Measurements from ENCODE around the gene RNF214. TPM values are rescaled to one million over a fixed set of nuclear protein-coding genes. Genes with fewer than 3 reads are reported as not detected.

RNF214 gene
- polyA plus RNA-seq, 1 donor from 2014 or later: 7.6 TPM

DNA sequence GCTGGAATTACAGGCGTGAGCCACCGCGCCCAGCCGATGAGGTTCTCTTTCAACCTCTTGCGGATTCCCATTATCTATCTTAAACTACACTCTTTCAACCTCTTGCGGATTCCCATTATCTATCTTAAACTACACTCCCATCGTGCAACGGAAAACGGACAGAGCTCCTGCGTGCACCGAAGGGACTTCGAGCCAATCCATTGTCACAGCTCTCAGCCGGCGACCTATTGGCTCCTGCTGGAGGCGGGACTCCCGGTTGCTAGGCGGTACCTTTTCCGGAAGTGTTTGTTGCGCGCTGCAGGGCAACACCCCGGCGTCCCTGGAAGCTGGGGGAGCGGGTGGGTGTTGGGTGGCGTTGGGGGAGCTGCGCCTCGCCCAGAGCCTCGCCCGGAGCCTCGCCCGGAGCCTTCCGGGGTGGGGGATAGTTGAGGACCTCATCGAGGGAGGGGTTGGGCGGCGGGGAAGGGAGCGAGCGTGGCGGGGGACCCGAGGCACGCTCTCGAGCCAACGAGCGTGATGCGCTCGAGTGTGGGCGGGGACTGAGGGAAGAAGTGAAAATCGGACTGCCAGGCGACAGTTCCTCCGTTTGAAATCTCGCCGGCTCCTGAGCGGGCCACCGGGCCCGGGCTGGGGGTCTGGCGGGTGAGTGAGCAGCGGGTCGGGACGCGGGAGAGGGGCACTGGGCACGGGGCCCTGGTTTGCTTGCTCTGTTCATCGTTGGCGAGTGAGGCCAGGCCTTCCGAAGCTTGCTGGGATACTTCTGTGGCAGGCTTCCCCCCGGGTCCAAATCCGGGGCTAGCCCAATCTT lies 95.3 kb downstream of the RNF214 start, which contains the start of gene CEP164:
Gene CEP164, plus strand, starts transcription at position 288 of the 808 bp plus-strand sequence. CDS start 10,733 bp downstream, outside the sequence.
- no peaks in the 10 kb centered on the region for H3K27me3 ChIP-seq (ENCODE audit: insufficient read depth, low read depth, low read length)
- peak; percentile 23 for TF ChIP-seq RAD21 (conservative IDR thresholded peaks at IDR 0.05)
- TF ChIP-seq, protein P1, sequence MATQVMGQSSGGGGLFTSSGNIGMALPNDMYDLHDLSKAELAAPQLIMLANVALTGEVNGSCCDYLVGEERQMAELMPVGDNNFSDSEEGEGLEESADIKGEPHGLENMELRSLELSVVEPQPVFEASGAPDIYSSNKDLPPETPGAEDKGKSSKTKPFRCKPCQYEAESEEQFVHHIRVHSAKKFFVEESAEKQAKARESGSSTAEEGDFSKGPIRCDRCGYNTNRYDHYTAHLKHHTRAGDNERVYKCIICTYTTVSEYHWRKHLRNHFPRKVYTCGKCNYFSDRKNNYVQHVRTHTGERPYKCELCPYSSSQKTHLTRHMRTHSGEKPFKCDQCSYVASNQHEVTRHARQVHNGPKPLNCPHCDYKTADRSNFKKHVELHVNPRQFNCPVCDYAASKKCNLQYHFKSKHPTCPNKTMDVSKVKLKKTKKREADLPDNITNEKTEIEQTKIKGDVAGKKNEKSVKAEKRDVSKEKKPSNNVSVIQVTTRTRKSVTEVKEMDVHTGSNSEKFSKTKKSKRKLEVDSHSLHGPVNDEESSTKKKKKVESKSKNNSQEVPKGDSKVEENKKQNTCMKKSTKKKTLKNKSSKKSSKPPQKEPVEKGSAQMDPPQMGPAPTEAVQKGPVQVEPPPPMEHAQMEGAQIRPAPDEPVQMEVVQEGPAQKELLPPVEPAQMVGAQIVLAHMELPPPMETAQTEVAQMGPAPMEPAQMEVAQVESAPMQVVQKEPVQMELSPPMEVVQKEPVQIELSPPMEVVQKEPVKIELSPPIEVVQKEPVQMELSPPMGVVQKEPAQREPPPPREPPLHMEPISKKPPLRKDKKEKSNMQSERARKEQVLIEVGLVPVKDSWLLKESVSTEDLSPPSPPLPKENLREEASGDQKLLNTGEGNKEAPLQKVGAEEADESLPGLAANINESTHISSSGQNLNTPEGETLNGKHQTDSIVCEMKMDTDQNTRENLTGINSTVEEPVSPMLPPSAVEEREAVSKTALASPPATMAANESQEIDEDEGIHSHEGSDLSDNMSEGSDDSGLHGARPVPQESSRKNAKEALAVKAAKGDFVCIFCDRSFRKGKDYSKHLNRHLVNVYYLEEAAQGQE (IDR thresholded peaks at IDR 0.05; ENCODE audit: borderline replicate concordance): no peak
- TF ChIP-seq TAF1 (IDR thresholded peaks at IDR 0.05; ENCODE audit: low read depth): peak; percentile 50
- peak; percentile 61 for TF ChIP-seq POLR2AphosphoS5 (IDR thresholded peaks at IDR 0.05)
- peak; percentile 94 for TF ChIP-seq MXI1 (conservative IDR thresholded peaks at IDR 0.05; ENCODE audit: poor library complexity, severe bottlenecking)
- TF ChIP-seq EZH2 (IDR thresholded peaks at IDR 0.05; ENCODE audit: borderline replicate concordance, insufficient read depth, low read length, poor library complexity, severe bottlenecking): no peak
- TF ChIP-seq, protein P2, sequence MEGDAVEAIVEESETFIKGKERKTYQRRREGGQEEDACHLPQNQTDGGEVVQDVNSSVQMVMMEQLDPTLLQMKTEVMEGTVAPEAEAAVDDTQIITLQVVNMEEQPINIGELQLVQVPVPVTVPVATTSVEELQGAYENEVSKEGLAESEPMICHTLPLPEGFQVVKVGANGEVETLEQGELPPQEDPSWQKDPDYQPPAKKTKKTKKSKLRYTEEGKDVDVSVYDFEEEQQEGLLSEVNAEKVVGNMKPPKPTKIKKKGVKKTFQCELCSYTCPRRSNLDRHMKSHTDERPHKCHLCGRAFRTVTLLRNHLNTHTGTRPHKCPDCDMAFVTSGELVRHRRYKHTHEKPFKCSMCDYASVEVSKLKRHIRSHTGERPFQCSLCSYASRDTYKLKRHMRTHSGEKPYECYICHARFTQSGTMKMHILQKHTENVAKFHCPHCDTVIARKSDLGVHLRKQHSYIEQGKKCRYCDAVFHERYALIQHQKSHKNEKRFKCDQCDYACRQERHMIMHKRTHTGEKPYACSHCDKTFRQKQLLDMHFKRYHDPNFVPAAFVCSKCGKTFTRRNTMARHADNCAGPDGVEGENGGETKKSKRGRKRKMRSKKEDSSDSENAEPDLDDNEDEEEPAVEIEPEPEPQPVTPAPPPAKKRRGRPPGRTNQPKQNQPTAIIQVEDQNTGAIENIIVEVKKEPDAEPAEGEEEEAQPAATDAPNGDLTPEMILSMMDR (IDR thresholded peaks at IDR 0.05; ENCODE audit: poor library complexity, severe bottlenecking): peak; percentile 13
- H3K4me2 ChIP-seq (ENCODE audit: low read length): peak within 1 kb of the TSS; percentile 62
- peak within 1 kb of the TSS; percentile 71 for H3K27ac ChIP-seq (ENCODE audit: low read length)
- H2AFZ ChIP-seq (ENCODE audit: low read depth, low read length): peak within 1 kb of the TSS; percentile 86
- H3K79me2 ChIP-seq (replicated peaks; ENCODE audit: insufficient read depth, low read length): no peaks in the 10 kb centered on the region
- H3K36me3 ChIP-seq (ENCODE audit: insufficient read depth, low read length): no peaks in the 10 kb centered on the region
- no peaks in the 10 kb centered on the region for H4K20me1 ChIP-seq (ENCODE audit: insufficient read depth)
- H3K4me3 ChIP-seq (ENCODE audit: low read length): peak within 1 kb of the TSS; percentile 77
- no peaks in the 10 kb centered on the region for H3K9me2 ChIP-seq (ENCODE audit: insufficient read depth, low read length)
- H3K9ac ChIP-seq (ENCODE audit: low read length): peak within 1 kb of the TSS; percentile 75
- no peaks in the 10 kb centered on the region for H3F3A ChIP-seq (ENCODE audit: insufficient read depth, low read length, poor library complexity, severe bottlenecking)
- no peaks in the 10 kb centered on the region for H3K9me3 ChIP-seq (ENCODE audit: low read length)

DNA sequence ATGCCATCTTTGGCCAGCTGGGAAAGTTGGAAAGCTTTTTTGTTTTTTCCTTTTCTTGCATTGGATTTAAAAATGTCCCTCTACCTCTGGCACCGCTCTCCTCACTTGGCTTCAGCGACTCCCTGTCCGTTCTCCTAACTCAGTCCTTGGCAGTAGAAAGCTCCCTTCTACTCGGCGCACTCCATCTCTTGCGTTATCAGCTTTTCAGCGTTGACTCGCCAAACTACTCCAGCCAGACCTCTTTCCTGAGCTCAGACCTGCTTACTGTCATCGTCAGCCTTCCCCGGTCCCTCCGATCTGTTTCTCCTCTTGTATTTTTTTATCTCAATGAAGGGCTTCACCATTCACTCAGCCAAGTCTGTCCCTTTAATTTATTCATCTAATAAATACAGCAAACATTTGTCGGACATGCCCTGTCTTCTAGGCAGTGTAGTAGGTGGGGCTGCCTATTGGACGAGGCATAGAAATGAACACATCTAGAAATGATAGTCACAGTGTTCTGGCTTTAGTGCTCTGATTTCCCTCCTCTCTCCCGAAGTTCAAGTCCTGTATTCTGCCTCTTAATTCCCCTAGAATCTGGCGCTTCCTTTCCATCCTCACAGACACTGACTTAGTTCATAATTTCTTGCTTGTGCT lies 96.0 kb downstream of the RNF214 start:
- Histone ChIP-seq H3K79me2 (replicated peaks; ENCODE audit: insufficient read depth, low read length) (no peaks in the 10 kb centered on the region), H3K4me2 (ENCODE audit: low read length) (peak overlapping the region; percentile 62), H3K36me3 (ENCODE audit: insufficient read depth, low read length) (no peaks in the 10 kb centered on the region), H3K27ac (ENCODE audit: low read length) (peak overlapping the region; percentile 71), H3F3A (ENCODE audit: insufficient read depth, low read length, poor library complexity, severe bottlenecking) (no peaks in the 10 kb centered on the region), H3K27me3 (ENCODE audit: insufficient read depth, low read depth, low read length) (no peaks in the 10 kb centered on the region), H2AFZ (ENCODE audit: low read depth, low read length) (peak overlapping the region; percentile 86), H3K9ac (ENCODE audit: low read length) (peak overlapping the region; percentile 75), H4K20me1 (ENCODE audit: insufficient read depth) (no peaks in the 10 kb centered on the region), H3K9me3 (ENCODE audit: low read length) (no peaks in the 10 kb centered on the region), H3K4me3 (ENCODE audit: low read length) (peak overlapping the region; percentile 77), H3K9me2 (ENCODE audit: insufficient read depth, low read length) (no peaks in the 10 kb centered on the region)
- TF ChIP-seq EP300 (conservative IDR thresholded peaks at IDR 0.05; ENCODE audit: poor library complexity, severe bottlenecking): no peak
- TF ChIP-seq, protein P1 (IDR thresholded peaks at IDR 0.05; ENCODE audit: borderline replicate concordance): no peak
- TF ChIP-seq, protein P2 (IDR thresholded peaks at IDR 0.05; ENCODE audit: poor library complexity, severe bottlenecking): no peak
- TF ChIP-seq POLR2AphosphoS5 (IDR thresholded peaks at IDR 0.05): no peak
- TF ChIP-seq MXI1 (conservative IDR thresholded peaks at IDR 0.05; ENCODE audit: poor library complexity, severe bottlenecking): no peak
- TF ChIP-seq RAD21 (conservative IDR thresholded peaks at IDR 0.05): no peak
- no peak for TF ChIP-seq TAF1 (IDR thresholded peaks at IDR 0.05; ENCODE audit: low read depth)
- TF ChIP-seq SMC3 (conservative IDR thresholded peaks at IDR 0.05; ENCODE audit: poor library complexity): no peak
- no peak for TF ChIP-seq EZH2 (IDR thresholded peaks at IDR 0.05; ENCODE audit: borderline replicate concordance, insufficient read depth, low read length, poor library complexity, severe bottlenecking)
